Sigmoid colon (tissue), 4 donors: Measurements from ENCODE around the gene CSNK1E.

Experiments used
- CTCF ChIP-seq, 4 experiments: fragments of 450-650 bp in 3 of 4; fragments of 200-600 bp in 1 of 4; IDR thresholded peaks; one replicate each; pipeline ENCODE4 v1.5.1; 2016 to 2019; ENCODE audit warnings: antibody characterized with exemption in 4 of 4, mild to moderate bottlenecking in 3 of 4, moderate library complexity in 2 of 4
- EP300 ChIP-seq, 4 donors: sonication (generic); formaldehyde crosslinking; IDR thresholded peaks; one replicate each; pipeline ENCODE4 v1.6.1; 2017; ENCODE audit warnings: antibody characterized with exemption in 4 of 4
- POLR2A ChIP-seq, 2 donors: fragments of 450-650 bp; IDR thresholded peaks; one replicate each; pipeline ENCODE4 v1.6.1; 2016; ENCODE audit warnings: antibody characterized with exemption in 2 of 2, mild to moderate bottlenecking in 2 of 2, moderate library complexity in 2 of 2
- POLR2AphosphoS5 ChIP-seq, 4 donors: sonication (generic); formaldehyde crosslinking; IDR thresholded peaks; one replicate each; pipeline ENCODE4 v1.6.1; 2017; ENCODE audit warnings: antibody characterized with exemption in 4 of 4

DNA sequence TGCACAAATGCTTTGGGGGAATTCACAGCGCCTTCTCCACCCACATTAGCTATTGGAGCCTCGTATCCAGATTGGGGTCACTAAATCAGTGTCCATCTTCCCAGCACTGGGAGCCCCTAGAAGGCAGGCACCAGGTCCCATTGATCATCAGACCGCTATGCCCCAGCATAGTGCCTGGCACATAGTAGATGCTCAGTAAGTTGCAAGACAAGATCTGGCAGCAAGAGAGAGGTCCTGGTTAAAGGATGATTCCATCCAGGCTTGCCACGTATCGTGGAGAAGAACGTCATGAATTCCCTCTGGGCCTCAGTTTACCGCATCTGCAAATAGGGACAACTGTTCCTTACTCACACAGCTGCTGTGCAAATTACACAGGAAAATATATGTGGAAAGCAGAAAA lies 46.1 kb downstream of the CSNK1E start:
- TF ChIP-seq CTCF (IDR thresholded peaks at IDR 0.05), result no peak
- TF ChIP-seq POLR2A (IDR thresholded peaks at IDR 0.05), result no peak
- no peak for TF ChIP-seq EP300 (IDR thresholded peaks at IDR 0.05)
- no peak for TF ChIP-seq POLR2AphosphoS5 (IDR thresholded peaks at IDR 0.05)
